ENCODE results near the gene TBX6. TPM values are rescaled to one million over a fixed set of nuclear protein-coding genes. Genes with fewer than 3 reads are reported as not detected.
A peak's percentile ranks its signal among the peaks of the same experiment; 100 is the strongest.

Gene TBX6
- polyA plus RNA-seq, 4 donors: 1.1 to 2.0 (median 1.2) TPM

DNA sequence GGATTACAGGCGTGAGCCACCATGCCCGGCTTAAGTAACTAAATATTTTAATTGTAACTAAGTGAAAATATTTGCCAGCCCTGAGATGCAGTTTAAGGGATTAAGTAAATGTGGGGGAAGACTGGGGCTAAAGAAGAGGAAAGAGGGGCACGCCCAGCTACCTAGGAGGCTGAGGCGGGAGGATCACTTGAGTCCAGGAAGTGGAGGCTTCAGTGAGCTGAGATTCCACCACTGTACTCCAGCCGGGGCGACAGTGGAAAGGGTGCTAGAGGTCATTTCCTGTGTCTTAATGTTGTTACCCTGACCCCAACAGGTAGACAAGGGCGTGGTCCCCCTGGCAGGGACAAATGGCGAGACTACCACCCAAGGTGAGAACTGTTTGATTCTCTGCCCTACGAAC is 23.4 kb downstream of the TBX6 start:
- no peak for DNase-seq (ENCODE audit: low read depth in 4 of 4, low spot score in 3 of 4)

DNA sequence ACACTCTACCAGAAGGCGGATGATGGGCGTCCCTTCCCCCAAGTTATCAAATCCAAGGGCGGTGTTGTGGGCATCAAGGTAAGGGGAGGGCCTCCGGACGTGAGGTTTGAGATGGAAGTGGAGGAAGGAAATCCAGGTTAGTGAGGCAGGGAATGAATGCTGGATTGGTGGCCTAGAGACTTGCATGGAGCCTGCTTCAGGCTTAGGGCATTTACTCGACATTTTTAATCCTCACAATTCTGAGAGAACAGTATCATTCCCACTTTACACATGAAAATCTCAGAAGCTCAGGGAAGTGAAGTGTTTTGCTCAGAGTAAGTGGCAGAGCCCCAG is 24.2 kb downstream of the TBX6 start:
- DNase-seq (ENCODE audit: low read depth in 4 of 4, low spot score in 3 of 4): no peak

DNA sequence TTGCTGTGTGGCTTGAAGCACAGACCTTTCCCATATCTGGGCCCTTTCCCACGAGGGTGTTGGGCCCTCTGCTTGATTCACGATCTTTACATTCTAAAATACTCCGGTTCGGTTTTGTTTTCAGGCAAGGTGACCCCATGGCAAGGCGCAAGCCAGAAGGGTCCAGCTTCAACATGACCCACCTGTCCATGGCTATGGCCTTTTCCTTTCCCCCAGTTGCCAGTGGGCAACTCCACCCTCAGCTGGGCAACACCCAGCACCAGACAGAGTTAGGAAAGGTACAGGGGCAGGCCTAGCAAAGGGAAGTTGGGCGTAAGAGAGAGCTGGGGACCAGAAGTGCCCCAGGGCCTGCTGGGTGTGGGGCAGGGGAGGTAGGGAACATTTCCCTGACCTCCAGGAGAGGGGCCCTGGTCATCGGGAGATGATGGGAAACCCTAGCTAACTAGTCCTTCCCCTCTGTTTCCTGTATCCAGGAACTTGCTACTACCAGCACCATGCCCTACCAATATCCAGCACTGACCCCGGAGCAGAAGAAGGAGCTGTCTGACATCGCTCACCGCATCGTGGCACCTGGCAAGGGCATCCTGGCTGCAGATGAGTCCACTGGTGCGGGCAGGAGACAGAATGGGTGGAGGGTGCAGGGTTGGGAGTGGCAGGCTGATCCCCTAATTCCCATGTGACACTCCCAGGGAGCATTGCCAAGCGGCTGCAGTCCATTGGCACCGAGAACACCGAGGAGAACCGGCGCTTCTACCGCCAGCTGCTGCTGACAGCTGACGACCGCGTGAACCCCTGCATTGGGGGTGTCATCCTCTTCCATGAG is 24.8 kb downstream of the TBX6 start:
- no peak for DNase-seq (ENCODE audit: low read depth in 4 of 4, low spot score in 3 of 4)

DNA sequence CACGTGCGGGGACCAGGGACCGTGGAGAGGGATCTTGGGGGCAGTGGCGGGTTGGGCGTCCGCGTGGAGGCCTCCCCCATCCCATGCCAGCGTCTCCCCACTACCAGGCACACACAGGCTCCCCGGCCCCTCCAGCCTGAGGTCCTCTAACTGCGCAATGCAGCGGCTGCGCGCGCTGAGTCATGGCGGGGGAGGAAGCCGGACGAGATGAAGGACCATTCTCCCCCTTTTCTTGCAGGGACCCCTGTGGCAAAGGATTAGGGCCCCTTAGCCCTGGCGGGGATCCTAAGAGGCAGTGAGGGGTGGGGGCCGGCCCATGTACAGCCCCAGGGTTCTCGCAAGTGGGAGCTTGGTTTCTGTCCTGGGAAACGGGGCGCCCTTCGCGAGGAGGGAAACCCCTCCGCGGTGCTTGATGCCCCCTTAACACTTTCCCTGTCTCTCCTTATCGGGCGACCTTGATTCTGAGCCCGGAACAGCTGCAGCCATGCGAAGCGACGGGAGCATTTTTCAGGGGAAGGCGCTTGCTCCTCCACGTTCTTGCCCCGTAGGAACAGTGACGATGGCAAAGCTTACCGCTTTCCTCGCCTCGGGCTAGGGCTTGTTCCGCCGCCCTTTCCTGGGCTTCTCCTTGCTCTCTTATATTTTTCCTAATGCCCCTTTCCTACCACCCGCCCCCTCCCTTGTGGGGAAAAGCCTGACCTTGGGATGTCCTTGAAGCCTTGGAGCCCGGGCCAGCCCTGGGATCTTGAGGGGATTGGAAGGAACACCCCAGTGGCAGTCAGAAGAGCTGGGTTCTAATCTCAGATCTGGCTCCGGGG is 25.6 kb downstream of the TBX6 start:
- no peak for DNase-seq (ENCODE audit: low read depth in 4 of 4, low spot score in 3 of 4)

DNA sequence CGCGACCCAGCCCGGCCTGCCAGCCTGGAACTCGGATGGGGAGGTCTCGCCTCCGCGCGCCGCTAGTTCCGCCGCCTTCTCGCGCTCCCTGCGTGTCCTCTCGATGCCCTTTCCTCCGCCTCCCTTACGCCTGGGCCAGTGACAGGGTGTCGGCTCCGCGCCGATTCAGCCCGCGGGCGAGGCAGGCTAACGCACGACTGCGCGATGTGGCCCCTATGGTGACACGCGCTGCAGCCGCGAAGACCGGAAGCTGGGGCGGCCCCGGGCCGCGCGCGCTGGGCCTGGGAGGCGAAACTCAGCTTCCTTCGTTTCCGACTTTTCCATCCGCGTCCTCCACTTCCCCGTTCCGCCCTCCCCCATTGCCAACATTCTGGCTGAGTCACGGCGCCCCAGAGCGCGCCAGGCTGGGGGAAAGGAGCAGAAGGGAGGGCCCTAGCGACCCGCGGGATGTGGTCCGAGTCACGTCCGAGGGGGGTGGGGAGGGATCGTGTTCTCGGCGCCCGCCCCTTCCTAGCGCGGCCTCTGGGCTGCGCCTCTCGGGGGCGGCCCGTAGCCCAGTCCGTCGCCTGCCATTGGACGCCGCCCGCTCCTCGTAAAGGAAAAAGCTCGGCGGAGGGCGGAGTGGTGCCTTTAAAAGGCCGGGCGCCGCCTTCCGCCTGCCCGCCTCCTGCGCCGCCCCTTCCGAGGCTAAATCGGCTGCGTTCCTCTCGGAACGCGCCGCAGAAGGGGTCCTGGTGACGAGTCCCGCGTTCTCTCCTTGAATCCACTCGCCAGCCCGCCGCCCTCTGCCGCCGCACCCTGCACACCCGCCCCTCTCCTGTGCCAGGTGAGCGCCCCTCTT is 26.4 kb downstream of the TBX6 start, which contains the start of gene ALDOA:
Gene ALDOA, plus strand, starts transcription at position 659 of the 841 bp plus-strand sequence. CDS start 1,138 bp downstream, outside the sequence.
- peak; percentile 94 to 97 (median 96) for DNase-seq (ENCODE audit: low read depth in 4 of 4, low spot score in 3 of 4)

DNA sequence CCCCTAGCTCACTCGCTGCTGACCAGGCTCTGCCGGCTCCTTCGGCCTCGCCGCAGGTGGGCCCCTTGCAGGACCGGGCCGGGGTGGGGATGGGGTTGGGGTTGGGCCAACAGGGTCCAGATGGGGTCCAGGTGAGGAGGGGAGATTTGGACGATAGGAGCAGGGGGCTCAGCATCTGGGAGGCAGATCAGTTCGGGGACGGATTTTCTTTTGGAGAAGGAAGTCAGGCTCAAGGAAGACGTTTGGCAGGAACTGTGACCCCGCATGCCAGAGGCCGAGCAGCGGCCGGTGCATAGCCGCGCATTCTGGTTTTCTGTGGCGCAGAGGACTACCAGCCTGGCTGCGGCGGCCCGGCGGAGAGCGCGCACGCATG is 27.0 kb downstream of the TBX6 start:
- no peak for DNase-seq (ENCODE audit: low read depth in 4 of 4, low spot score in 3 of 4)

DNA sequence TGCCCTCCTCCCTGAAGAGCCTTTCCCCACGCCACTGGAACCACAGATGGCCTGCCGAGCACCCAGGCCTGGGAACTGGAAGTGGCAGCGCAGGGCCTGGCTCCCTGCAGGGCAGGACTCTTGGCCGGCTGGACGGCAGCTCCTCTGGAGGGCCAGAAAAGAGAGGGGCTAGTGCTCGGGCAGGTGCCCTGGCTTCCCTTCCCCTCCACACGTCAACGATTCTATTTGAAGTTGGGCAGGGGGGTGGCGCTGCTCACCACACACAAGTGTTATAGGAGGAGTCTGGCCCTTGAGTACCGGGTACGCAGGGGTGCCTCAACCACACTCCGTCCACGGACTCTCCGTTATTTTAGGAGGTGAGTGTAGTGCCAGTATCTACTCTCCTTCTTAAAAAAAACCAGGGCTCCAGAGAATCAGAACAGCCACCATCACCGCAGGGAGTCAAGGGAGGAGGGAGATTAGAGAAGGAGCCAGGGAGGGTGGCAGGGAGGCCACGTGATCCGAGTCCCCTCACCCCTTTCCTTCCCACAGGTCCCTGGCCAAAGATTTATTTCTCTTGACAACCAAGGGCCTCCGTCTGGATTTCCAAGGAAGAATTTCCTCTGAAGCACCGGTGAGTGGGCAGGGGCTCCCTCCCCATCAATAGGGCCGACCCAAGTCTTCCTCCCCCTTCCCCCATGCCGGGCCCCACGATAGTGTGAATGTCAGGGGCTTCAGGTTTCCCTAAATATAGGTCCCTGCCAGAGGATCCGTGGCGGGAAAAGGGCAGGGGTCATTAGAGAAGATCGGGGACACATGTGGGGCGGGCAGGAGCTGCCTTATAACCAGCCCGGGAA is 27.6 kb downstream of the TBX6 start:
- peak in 2 of 4 donors; percentile 53 to 68 for DNase-seq (ENCODE audit: low read depth in 4 of 4, low spot score in 3 of 4)

DNA sequence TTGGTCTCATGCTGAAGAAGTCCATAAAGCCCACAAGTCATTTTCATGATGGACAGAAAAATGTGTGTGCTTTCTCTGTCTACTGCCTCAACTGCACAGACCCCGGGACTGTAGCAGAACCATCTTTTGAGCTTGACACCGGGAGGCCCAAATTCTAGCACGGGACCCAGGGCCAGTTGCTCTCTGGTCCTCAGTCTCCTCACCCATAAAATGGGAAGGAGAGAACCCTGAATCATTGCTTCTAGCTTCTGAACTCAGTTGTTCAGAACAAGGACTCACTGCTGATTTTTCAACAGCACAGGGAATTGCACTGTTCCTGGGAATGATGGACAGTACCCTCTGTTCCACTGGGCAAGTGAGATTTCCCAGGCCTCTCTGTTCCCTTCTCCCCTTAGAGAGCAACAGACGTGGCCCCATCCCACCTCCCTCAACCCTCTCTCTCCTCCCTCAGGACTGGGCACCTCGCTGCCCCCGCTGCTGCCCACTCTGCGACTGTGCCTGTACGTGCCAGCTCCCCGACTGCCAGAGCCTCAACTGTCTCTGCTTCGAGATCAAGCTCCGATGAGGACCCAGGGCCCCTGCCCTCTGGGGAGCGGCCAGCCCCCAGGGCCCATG is 28.3 kb downstream of the TBX6 start:
- DNase-seq (ENCODE audit: low read depth in 4 of 4, low spot score in 3 of 4): no peak

DNA sequence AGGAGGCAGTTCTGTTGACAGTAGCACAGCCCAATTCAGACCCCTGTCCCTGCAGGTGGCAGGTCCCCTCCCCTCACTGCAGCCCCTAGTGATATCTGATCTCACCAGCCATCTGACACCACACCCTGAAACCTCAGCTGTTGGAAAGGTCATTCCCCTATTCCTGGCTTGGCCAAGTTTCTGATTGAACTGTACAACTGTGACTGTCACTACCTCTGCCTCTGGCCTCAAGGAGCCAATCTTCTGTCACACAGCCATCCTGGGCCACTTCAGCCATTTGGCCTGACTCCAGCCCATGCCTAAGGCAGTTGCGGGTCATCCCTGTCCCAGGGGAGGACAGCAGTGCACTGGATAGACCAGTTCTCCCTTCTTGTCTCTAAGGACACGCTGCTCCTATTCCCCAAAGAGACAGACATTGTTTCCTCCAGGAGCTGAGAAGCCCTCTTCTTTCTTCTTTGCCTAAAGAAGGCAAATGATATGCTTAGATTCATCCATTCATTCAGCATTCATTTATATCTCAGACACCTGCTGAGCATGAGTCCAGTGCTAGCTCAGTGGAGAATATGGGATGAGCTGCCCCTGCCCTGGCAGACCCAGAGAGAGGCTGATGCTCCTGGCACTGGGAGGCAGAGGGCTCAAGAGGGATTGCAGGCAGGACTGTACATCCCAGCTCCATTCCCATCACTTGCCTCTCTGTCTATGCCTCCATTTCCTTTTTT is 30.7 kb downstream of the TBX6 start:
- no peak for DNase-seq (ENCODE audit: low read depth in 4 of 4, low spot score in 3 of 4)

DNA sequence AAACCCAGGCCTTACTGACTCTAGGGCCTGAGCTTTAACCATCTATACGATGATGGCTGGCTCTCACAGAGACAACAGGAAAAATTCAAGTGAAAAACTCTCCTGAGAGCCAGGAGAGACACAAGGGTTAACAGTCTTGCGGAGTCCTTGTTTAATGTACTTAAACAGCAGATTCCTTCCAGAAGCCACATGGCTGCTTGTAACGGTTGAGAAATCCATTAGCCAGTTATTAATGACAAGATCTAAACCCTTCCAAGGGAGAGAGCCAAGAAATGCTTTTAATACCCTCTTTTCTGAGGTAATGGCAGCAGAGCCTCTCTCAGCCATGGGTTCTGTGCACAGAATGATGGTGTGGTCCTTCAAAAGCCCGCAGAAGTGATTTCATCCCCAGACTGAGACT is 31.4 kb downstream of the TBX6 start:
- DNase-seq (ENCODE audit: low read depth in 4 of 4, low spot score in 3 of 4): no peak

DNA sequence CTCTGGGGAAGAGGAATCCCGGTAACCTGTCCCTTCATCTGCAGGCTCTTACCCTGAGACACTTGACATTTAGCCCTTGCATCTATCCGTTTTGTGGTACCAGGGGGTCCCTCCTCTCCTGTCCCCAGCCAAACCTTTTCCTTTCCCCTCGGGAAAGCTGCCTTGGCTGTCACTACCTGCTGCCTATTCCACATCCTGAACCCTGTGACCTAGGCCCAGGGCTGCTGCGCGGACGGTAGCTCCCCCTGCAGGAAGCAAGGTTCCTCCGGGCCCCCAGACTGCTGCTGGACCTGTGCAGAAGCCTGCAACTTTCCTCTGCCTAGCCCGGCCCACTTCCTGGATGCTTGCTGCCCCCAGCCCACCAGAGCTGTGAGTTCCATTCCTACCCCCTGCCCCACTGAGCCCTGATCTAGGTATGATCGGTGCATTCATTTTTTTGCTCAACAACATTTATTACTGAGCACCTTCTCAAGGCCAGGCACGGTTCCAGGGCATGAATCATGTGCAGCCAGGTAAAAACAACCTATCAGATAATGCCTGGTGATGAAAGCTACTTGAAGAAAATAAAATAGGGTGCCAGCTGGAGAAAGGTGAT is 36.7 kb downstream of the TBX6 start:
- no peak for DNase-seq (ENCODE audit: low read depth in 4 of 4, low spot score in 3 of 4)

DNA sequence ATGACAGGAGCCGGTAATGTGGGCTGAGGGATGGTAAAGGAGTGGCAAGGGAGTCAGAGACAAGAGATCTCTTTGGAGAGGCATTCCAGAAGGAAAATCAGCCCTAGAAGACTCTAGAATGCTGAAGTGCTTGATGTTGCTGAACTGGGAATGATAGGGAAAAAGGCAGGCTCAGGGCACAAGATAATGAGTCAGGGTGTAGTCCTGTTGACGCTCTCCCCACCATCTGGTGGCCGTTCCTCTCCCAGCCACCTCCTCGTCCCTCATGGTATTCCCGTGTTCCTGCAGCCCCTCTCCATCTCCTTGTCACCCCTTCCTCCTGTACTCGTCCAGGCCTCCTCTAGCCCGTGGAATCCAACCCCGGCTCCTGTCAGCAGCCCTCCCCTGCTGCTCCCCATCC is 37.3 kb downstream of the TBX6 start:
- DNase-seq (ENCODE audit: low read depth in 4 of 4, low spot score in 3 of 4): no peak

DNA sequence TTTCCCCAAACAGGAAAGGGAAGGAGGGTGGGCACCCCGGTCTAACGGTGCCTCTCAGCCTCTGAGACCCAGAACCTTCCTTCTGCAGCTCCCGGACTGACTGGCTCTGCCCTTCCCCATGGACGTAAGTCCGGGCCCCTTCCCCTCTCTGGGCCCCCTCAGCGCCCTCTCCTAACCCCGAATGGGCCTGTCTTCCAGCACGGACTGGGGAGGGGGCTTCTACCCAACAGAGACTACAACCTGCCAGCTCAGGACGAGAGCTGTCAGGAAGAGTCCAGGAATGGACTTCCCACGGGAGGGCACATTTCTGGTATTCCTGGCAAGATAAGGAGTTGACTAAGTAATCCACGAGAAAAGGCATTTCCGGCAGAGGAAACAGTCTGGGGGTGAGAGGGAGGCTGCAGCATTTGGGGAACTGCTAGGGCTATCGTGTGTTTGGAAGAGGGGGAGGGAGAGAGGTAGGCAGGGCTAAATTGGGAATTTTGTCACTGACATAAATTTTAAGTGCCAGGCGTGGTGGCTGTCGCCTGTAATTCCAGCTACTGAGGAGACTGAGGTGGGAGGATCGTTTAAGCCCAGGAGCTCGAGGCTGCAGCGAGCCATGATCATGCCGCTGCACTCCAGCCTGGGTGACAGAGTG is 38.2 kb downstream of the TBX6 start:
- DNase-seq (ENCODE audit: low read depth in 4 of 4, low spot score in 3 of 4): no peak

DNA sequence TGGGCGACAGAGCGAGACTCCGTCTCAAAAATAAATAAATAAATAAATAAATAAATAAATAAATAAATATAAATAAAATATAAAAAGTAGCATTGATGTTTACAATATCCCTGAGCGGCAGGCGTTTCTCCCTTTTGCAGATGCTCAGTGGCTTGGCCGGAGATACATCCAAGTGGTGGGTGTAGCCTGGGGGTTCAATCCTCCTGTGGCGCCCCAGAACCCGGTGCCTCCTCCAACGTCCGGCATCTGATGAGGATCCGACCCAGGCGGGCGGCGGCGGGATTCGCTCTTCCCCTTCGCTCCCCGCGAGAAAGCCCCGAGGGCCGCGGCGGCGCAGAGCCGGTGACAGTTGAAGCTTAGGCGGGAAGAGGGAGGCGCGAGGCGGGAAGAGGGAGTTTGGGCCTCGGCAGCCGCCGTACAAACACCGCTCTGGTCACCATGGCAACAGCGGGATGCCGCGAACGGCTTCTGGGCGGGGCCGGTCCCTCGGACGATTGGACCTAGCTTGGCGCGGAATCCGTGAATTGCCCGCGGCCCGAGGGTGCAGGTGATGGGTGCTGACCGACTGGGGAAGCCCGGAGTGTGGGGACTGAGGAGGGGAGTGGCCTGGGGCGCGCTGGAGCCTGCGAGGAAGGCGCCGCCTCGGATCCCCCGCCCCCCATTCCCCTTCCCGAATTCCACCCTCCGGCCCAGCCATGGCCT is 38.9 kb downstream of the TBX6 start:
- peak; percentile 78 to 85 (median 80) for DNase-seq (ENCODE audit: low read depth in 4 of 4, low spot score in 3 of 4)

DNA sequence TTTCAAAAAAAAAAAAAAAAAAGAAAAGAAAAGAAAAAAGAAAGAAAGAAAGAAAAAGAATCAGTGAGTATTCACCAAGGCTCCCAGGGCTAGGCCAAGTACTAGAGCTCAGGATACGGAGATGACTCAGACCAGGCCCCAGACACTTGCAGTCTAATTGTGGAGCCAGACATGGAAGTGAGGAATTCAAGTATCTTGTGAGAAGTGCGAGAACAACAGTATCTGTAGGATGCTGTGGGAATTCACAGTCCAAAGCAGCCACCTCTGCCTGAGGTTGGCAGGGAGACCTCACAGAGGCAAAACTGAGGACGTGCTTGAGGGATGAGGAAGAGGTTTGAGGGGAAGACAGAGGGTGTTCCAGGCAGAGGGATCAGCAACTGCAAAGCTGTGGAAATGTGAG is 40.2 kb downstream of the TBX6 start:
- no peak for DNase-seq (ENCODE audit: low read depth in 4 of 4, low spot score in 3 of 4)

DNA sequence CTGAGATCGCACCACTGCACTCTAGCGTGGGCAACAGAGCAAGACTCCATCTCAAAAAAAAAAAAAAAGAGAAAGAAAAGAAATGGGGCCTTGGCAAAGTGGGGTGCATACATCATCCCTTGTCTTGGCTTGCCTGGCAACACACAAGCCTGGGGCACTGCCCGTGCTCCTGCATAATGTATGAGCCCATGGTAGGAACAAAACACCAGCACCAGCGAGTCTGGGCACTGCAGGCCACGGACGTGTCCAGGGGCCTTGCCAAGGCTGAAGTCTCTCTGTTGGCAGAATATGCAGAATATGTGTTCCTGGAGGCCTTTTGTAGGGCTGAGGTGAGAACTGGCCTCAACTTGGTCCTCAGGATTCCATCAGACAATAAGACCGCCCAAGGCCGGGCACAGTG is 41.9 kb downstream of the TBX6 start:
- no peak for DNase-seq (ENCODE audit: low read depth in 4 of 4, low spot score in 3 of 4)

DNA sequence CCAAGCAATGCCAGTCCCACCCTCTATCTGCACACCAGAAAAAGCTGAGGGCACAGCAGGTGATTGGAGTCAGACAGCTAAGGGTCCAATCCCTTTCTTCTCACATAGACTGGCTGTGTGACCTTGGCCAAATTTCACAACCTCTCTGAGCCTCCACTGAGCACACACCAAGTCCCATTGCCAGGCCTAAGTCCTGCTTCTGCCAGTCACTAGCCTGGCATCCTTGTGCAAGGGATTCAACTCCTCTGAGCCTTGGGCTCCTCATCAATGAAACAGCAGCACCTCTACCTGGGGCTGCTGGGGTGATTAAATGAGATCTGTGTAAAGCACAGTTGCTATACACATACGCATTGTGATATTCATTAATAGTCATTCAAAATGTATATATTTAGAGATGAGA is 45.1 kb downstream of the TBX6 start:
- no peak for DNase-seq (ENCODE audit: low read depth in 4 of 4, low spot score in 3 of 4)

DNA sequence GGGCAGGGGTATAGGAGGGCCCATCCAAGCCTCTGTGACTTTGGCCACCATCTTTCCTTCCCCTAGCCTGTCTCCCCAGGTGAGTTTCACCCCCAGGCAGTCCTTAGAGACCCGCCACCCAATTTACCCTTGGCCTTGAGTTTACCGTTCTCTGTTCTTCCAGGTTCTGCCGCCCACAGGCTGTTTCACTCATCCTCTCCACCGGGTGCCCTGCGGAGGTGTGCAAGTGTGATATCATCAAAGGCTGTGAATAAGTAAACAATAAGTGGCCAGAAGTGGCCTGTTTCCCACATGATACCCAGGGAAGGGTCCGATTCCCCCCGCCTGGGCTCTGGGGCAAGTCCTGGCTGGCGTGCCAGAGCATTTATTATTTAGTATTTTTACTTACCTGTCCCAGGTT is 45.5 kb downstream of the TBX6 start:
- no peak for DNase-seq (ENCODE audit: low read depth in 4 of 4, low spot score in 3 of 4)

Data from right renal pelvis (tissue), 4 donors.